Ishikawa (cell line): ENCODE results near the gene SFN.

Experiments used
- CEBPB ChIP-seq: IDR thresholded peaks from 2 replicates; pipeline ENCODE4 v1.6.1; 2012
- EP300 ChIP-seq: IDR thresholded peaks from 2 replicates; pipeline ENCODE4 v1.6.1; 2012; ENCODE audit warnings: borderline replicate concordance
- FOXM1 ChIP-seq: IDR thresholded peaks from 2 replicates; pipeline ENCODE4 v1.6.1; 2012; ENCODE audit warnings: low read depth, borderline replicate concordance
- MAX ChIP-seq: IDR thresholded peaks from 2 replicates; pipeline ENCODE4 v1.6.1; 2012
- REST ChIP-seq: IDR thresholded peaks from 2 replicates; pipeline ENCODE4 v1.6.1; 2012; ENCODE audit warnings: low read depth, mild to moderate bottlenecking
- TAF1 ChIP-seq: IDR thresholded peaks from 2 replicates; pipeline ENCODE4 v1.6.1; 2012; ENCODE audit warnings: low read depth, mild to moderate bottlenecking
- TCF12 ChIP-seq: IDR thresholded peaks from 2 replicates; pipeline ENCODE4 v1.6.1; 2012; ENCODE audit warnings: low read depth
- ZBTB7A ChIP-seq: IDR thresholded peaks from 2 replicates; pipeline ENCODE4 v1.6.1; 2012; ENCODE audit warnings: low read depth
- TF ChIP-seq, protein P1 (sequence below): IDR thresholded peaks from 2 replicates; pipeline ENCODE4 v1.6.1; 2012

DNA sequence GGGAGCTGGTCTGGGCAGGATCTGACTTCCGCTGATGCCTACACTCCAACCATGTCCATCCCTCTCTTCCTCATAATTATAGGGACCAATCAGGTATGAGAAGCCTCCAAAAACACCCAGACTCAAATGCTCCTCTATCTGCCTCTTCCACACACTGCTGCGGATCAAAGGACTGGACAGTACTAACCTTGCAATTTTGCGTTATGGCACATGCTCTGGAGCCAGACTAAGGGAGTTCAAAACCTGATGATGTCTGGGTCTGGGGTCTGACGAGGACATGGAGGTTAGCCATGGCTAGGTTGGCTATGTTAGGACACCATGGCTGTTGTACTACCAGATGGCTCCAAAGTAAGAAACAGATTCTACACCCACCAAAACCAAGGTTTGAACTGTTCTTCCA lies 16.8 kb downstream of the SFN start:
- TF ChIP-seq, protein P1, sequence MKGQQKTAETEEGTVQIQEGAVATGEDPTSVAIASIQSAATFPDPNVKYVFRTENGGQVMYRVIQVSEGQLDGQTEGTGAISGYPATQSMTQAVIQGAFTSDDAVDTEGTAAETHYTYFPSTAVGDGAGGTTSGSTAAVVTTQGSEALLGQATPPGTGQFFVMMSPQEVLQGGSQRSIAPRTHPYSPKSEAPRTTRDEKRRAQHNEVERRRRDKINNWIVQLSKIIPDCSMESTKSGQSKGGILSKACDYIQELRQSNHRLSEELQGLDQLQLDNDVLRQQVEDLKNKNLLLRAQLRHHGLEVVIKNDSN = no peak
- no peak for TF ChIP-seq TAF1
- TF ChIP-seq MAX = no peak
- no peak for TF ChIP-seq TCF12
- TF ChIP-seq REST = no peak
- no peak for TF ChIP-seq EP300
- TF ChIP-seq FOXM1 = no peak
- no peak for TF ChIP-seq ZBTB7A
- no peak for TF ChIP-seq CEBPB
